HepG2 (cell line): ENCODE data around the gene TMEM61. TPM values are rescaled to one million over a fixed set of nuclear protein-coding genes. Genes with fewer than 3 reads are reported as not detected.

Experiments used
- ATAC-seq: fragments of 200-7000 bp; cut with Tn5 transposase; 3 replicates; pipeline ENCODE4 v1.9.1; 2020; ENCODE audit warnings: mild to moderate bottlenecking, moderate library complexity
- BruUV-seq: library from RNA; stranded (reverse); fragments of 400-500 nt; replicated peaks from 2 replicates; lab custom pipeline; 2021; lab: Mats Ljungman, UMichigan
- CTCF ChIA-PET: fragments of 300-600 bp; formaldehyde crosslinking; extraction: SDS; loops from one replicate; lab custom pipeline; 2021; ENCODE audit warnings: low total read pairs, inconsistent platforms, low intra/inter-chr PET ratio; lab: Yijun Ruan, JAX
- POLR2A ChIA-PET: fragments of 350-600 bp; sonication (Branson Sonifier 250); formaldehyde crosslinking; loops from one replicate; lab custom pipeline; 2020; ENCODE audit warnings: antibody characterized with exemption, inconsistent platforms; lab: Yijun Ruan, JAX
- DNase-seq: peaks from one replicate; pipeline ENCODE4 v3.0.0-alpha.2; 2015; ENCODE audit warnings: low spot score
- FAIRE-seq: peaks from 3 replicates; lab custom pipeline; 2011; peaks lifted over from hg19 to GRCh38; lab: Jason Lieb, UNC
- H2AFZ ChIP-seq: one replicate; pipeline ENCODE4 v1.6.1; 2011; ENCODE audit warnings: low read length, inconsistent platforms
- H3K27ac ChIP-seq: fragments of 300-600 bp; 3 replicates; pipeline ENCODE4 v1.8.0; 2011; ENCODE audit warnings: mixed run types, mild to moderate bottlenecking, mixed read lengths, low read length, inconsistent platforms; ENCODE audit not compliant: insufficient read depth; ENCODE audit errors: extremely low read length
- H3K27me3 ChIP-seq, 2 experiments: fragments of 200-600 bp in 1 of 2; 2 replicates in 1 of 2; 3 replicates in 1 of 2; pipeline versions ENCODE4 v1.6.0 to v1.8.0; 2011; ENCODE audit warnings: low read length in 2 of 2, mild to moderate bottlenecking in 2 of 2, moderate library complexity in 2 of 2, inconsistent platforms in 1 of 2; ENCODE audit not compliant: insufficient read depth in 2 of 2, control insufficient read depth in 1 of 2
- H3K36me3 ChIP-seq, 2 experiments: fragments of 200-600 bp in 1 of 2; replicated peaks in 1 of 2; 2 replicates in 1 of 2; 3 replicates in 1 of 2; pipeline versions ENCODE4 v1.5.1 to v1.8.0; 2011; ENCODE audit warnings: low read length in 2 of 2, inconsistent platforms in 1 of 2; ENCODE audit not compliant: insufficient read depth in 2 of 2, control insufficient read depth in 1 of 2
- H3K4me1 ChIP-seq: 2 replicates; pipeline ENCODE4 v1.5.1; 2012; ENCODE audit warnings: low read length, inconsistent platforms; ENCODE audit not compliant: insufficient read depth
- H3K4me2 ChIP-seq: 2 replicates; pipeline ENCODE4 v1.6.0; 2011; ENCODE audit warnings: low read depth, low read length, inconsistent platforms
- H3K4me3 ChIP-seq, 3 experiments: fragments of 200-600 bp in 1 of 3; sonication (generic), shearing (Covaris generic) in 1 of 3; replicated peaks in 1 of 3; 2 replicates each; pipeline ENCODE4 v1.5.1; 2011 to 2016; ENCODE audit warnings: low read length in 3 of 3, inconsistent platforms in 2 of 3, low read depth in 2 of 3, mild to moderate bottlenecking in 2 of 3, control low read depth in 1 of 3, mixed read lengths in 1 of 3; ENCODE audit not compliant: insufficient read depth in 1 of 3
- H3K79me2 ChIP-seq: one replicate; pipeline ENCODE4 v1.6.1; 2011; ENCODE audit warnings: low read length, inconsistent platforms; ENCODE audit not compliant: insufficient read depth
- H3K9ac ChIP-seq: 2 replicates; pipeline ENCODE4 v1.6.0; 2011; ENCODE audit warnings: mild to moderate bottlenecking, low read depth, low read length, inconsistent platforms; ENCODE audit not compliant: insufficient read depth
- H3K9me3 ChIP-seq: 2 replicates; pipeline ENCODE4 v1.5.1; 2012; ENCODE audit warnings: mild to moderate bottlenecking, low read length
- H4K20me1 ChIP-seq: 2 replicates; pipeline ENCODE4 v1.6.0; 2011; ENCODE audit warnings: inconsistent platforms, mild to moderate bottlenecking, low read length, moderate library complexity; ENCODE audit not compliant: insufficient read depth
- CEBPB ChIP-seq: IDR thresholded peaks from 2 replicates; pipeline ENCODE4 v1.6.1; 2011; ENCODE audit warnings: low read depth, low read length, improper control_type of control experiment, borderline replicate concordance
- CEBPG ChIP-seq: IDR thresholded peaks from 2 replicates; pipeline ENCODE4 v1.6.1; 2016
- CTCF ChIP-seq: sonication (generic); formaldehyde crosslinking; IDR thresholded peaks from 2 replicates; pipeline ENCODE4 v1.5.0; 2020; ENCODE audit warnings: mild to moderate bottlenecking, missing genetic modification reagents, moderate library complexity
- FOXA3 ChIP-seq: IDR thresholded peaks from 2 replicates; pipeline ENCODE4 v1.6.1; 2016; ENCODE audit warnings: missing genetic modification reagents, missing compliant biosample characterization
- GFI1 ChIP-seq: sonication (generic); formaldehyde crosslinking; IDR thresholded peaks from 2 replicates; pipeline ENCODE4 v1.5.0; 2020; ENCODE audit warnings: missing genetic modification reagents, mild to moderate bottlenecking, borderline replicate concordance
- HDAC2 ChIP-seq: sonication (generic); formaldehyde crosslinking; IDR thresholded peaks from 2 replicates; pipeline ENCODE4 v1.4.0; 2020; ENCODE audit warnings: missing genetic modification reagents
- MAF1 ChIP-seq: sonication (generic); formaldehyde crosslinking; IDR thresholded peaks from 2 replicates; pipeline ENCODE4 v1.5.0; 2020; ENCODE audit warnings: missing genetic modification reagents, borderline replicate concordance
- MIER2 ChIP-seq: IDR thresholded peaks from 2 replicates; pipeline ENCODE4 v1.6.1; 2016; ENCODE audit warnings: missing biosample characterization, missing genetic modification reagents
- STAG1 ChIP-seq: sonication (generic); formaldehyde crosslinking; IDR thresholded peaks from 2 replicates; pipeline ENCODE4 v1.4.0; 2020; ENCODE audit warnings: missing genetic modification reagents
- XRCC5 ChIP-seq: fragments of 200-400 bp; formaldehyde crosslinking; optimal IDR thresholded peaks from 2 replicates; pipeline ENCODE3; 2017; ENCODE audit warnings: mild to moderate bottlenecking, low read length
- ZBTB37 ChIP-seq: sonication (generic); formaldehyde crosslinking; IDR thresholded peaks from 2 replicates; pipeline ENCODE4 v1.4.0; 2020; ENCODE audit warnings: mild to moderate bottlenecking, missing genetic modification reagents
- ZNF329 ChIP-seq: sonication (generic); formaldehyde crosslinking; IDR thresholded peaks from 2 replicates; pipeline ENCODE4 v1.9.0; 2021; ENCODE audit warnings: low read depth, mild to moderate bottlenecking, missing genetic modification reagents
- ZNF460 ChIP-seq: sonication (generic); formaldehyde crosslinking; IDR thresholded peaks from 2 replicates; pipeline ENCODE4 v1.5.1; 2020; ENCODE audit warnings: missing genetic modification reagents, mild to moderate bottlenecking, borderline replicate concordance
- ZNF577 ChIP-seq: sonication (generic); formaldehyde crosslinking; IDR thresholded peaks from 2 replicates; pipeline ENCODE4 v1.4.0; 2020; ENCODE audit warnings: mild to moderate bottlenecking, low read depth, missing genetic modification reagents, borderline replicate concordance
- ZNF782 ChIP-seq: sonication (generic); formaldehyde crosslinking; IDR thresholded peaks from 2 replicates; pipeline ENCODE4 v1.4.0; 2020; ENCODE audit warnings: missing genetic modification reagents, mild to moderate bottlenecking, borderline replicate concordance
- ZSCAN25 ChIP-seq: sonication (generic); formaldehyde crosslinking; IDR thresholded peaks from 2 replicates; pipeline ENCODE4 v1.8.0; 2022; ENCODE audit warnings: mild to moderate bottlenecking, missing genetic modification reagents
- WGBS: methylation state at CpG from one replicate; pipeline ENCODE4 v1.1.6; 2017; ENCODE audit warnings: low lambda C conversion rate; 5-methylcytosine and 5-hydroxymethylcytosine counted together
- in situ Hi-C: cut with HindIII; loops from 2 replicates; pipeline ENCODE4 v1.10.0; 2017; ENCODE audit warnings: low pct_unique_long_range_greater_than_20kb; ENCODE audit not compliant: extremely low pct_ligation_motif_present
- intact Hi-C: fragments of 100-400 bp; cut with micrococcal nuclease; formaldehyde crosslinking; loops from one replicate; pipeline ENCODE4 v1.10.0; 2022; ENCODE audit not compliant: unreplicated experiment
- polyA plus RNA-seq, 8 experiments: library from polyadenylated mRNA; depleted of rRNA in 3 of 8; stranded (reverse) in 7 of 8; unstranded in 1 of 8; fragments of >200 nt; fragmentation: Illumina TruSeq in 4 of 8; extraction: Trizol in 4 of 8; gene quantifications; 2 replicates each; pipeline versions ENCODE4 v1.2.1 to v1.2.3, GENCODE V29; 2011 to 2016; ENCODE audit warnings: low read depth in 4 of 8, missing spikeins in 1 of 8, mixed read lengths in 1 of 8; ENCODE audit not compliant: insufficient read depth in 1 of 8
- total RNA-seq, 5 experiments: library from RNA; depleted of rRNA; stranded (reverse); fragments of >200 nt; fragmentation: Illumina TruSeq; extraction: Trizol; gene quantifications; 2 replicates each; pipeline ENCODE4 v1.2.3, GENCODE V29; 2016; ENCODE audit warnings: low read depth in 1 of 5

The TMEM61 gene
- total and polyA plus RNA-seq, 2 of the 13 experiments (the other 11 are each of a cell fraction or from before 2014, with no cell fraction given), result not detected

- TF ChIP-seq CTCF (CRISPR knock-in tag), result peak; percentile 73
- TF ChIP-seq XRCC5, result peak; percentile 32
- TF ChIP-seq GFI1 (CRISPR knock-in tag), result peak; percentile 53; the same call in 1 of the 2 replicates
- peak; percentile 69 for TF ChIP-seq CEBPG
- TF ChIP-seq STAG1 (CRISPR knock-in tag), result peak; percentile 44
- peak; percentile 50; the same call in 1 of the 2 replicates for TF ChIP-seq CEBPB
- TF ChIP-seq FOXA3 (CRISPR knock-in tag), result 0 out of 2 replicates have a peak, but pooled peaks have one; percentile 11
Observed at GRCh38 chr1:54973205-54973921, 7.1 kb upstream of the TMEM61 start (continued).

GRCh38 chr1:54975356-54976108, 4.9 kb upstream of the TMEM61 start:
- H3K79me2 ChIP-seq, result no peaks in the 10 kb centered on the region
- ChIA-PET POLR2A (no interaction called here), CTCF (no interaction called here)
- H3K4me3 ChIP-seq, result no peak overlapping the region
- intact Hi-C loops (no loop called here), in situ Hi-C loops (no loop called here)
- H3K4me1 ChIP-seq, result 0 out of 2 replicates have a peak, but pooled peaks cover 6% of the 10 kb centered on the region
- no peak overlapping the region for H3K27ac ChIP-seq
- no peaks in the 10 kb centered on the region for H4K20me1 ChIP-seq
- BruUV-seq, result no TSS peak
- H3K27me3 ChIP-seq, result peaks cover 7 to 43% of the 10 kb centered on the region in 2 experiments
- H3K9me3 ChIP-seq, result no peaks in the 10 kb centered on the region
- DNase-seq, result no peak
- H3K9ac ChIP-seq, result no peak overlapping the region
- FAIRE-seq, result no peak
- no peak overlapping the region for H3K4me2 ChIP-seq
- no peaks in the 10 kb centered on the region for H3K36me3 ChIP-seq
- ATAC-seq, result no peak
- no peak overlapping the region for H2AFZ ChIP-seq
- WGBS, result 8% methylated on average over 4 of the region's 4 CpGs
- TF ChIP-seq MAF1 (CRISPR knock-in tag) (no peak), ZNF460 (no peak), ZNF329 (CRISPR knock-in tag) (no peak), MIER2 (CRISPR knock-in tag) (no peak), HDAC2 (CRISPR knock-in tag) (no peak), ZNF782 (CRISPR knock-in tag) (no peak), ZNF577 (CRISPR knock-in tag) (no peak), ZBTB37 (CRISPR knock-in tag) (no peak), ZSCAN25 (CRISPR knock-in tag) (no peak)
